Measurements from ENCODE around the gene PPP1R14B. TPM values are rescaled to one million over a fixed set of nuclear protein-coding genes. Genes with fewer than 3 reads are reported as not detected.

PPP1R14B gene
- total RNA-seq, 4 donors from 2014 or later, result 9.5 to 63.4 (median 28.3) TPM

- Histone ChIP-seq H3K27ac (no peak overlapping the region), H3K9me3 (no peaks in the 10 kb centered on the region), H3K27me3 (no peaks in the 10 kb centered on the region), H3K4me1 (peaks cover 0 to 12% of the 10 kb centered on the region in 2 donors), H3K36me3 (no peaks in the 10 kb centered on the region), H3K4me3 (no peak overlapping the region)
- intact Hi-C loops (cut with DNase I; ENCODE audit: low total_unique reads), result no loop called here
- DNase-seq, result no peak
- no peak for TF ChIP-seq POLR2A (IDR thresholded peaks at IDR 0.05)
- TF ChIP-seq, protein P1, sequence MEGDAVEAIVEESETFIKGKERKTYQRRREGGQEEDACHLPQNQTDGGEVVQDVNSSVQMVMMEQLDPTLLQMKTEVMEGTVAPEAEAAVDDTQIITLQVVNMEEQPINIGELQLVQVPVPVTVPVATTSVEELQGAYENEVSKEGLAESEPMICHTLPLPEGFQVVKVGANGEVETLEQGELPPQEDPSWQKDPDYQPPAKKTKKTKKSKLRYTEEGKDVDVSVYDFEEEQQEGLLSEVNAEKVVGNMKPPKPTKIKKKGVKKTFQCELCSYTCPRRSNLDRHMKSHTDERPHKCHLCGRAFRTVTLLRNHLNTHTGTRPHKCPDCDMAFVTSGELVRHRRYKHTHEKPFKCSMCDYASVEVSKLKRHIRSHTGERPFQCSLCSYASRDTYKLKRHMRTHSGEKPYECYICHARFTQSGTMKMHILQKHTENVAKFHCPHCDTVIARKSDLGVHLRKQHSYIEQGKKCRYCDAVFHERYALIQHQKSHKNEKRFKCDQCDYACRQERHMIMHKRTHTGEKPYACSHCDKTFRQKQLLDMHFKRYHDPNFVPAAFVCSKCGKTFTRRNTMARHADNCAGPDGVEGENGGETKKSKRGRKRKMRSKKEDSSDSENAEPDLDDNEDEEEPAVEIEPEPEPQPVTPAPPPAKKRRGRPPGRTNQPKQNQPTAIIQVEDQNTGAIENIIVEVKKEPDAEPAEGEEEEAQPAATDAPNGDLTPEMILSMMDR (IDR thresholded peaks at IDR 0.05), result no peak
These were observed 7.6 kb upstream of the PPP1R14B start for GRCh38 chr11:64254326-64254725.

GRCh38 chr11:64253481-64253880 is 6.7 kb upstream of the PPP1R14B start:
- H3K27ac ChIP-seq, result no peak overlapping the region
- DNase-seq, result no peak
- intact Hi-C loops (cut with DNase I; ENCODE audit: low total_unique reads), result no loop called here

DNA sequence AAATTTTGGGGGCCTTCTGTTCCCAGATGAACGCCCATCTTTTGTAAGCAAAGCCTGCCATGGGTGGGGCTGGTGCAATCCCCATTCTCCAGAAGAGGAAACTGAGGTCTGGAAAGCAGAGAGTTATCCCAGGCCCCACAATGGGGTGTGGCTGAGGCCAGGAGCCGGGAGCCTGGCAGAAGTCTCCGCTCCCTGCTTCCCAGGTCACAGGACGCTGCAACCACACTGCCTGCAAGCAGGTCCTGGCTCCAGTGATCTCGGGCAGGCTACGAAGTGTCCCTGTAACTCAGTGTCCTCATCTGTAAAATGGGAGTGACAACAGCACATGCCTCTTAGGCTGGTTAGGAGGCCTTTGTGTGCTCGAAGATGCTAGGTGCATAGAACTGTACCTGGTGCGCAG is 6.3 kb upstream of the PPP1R14B start:
- Histone ChIP-seq H3K4me3 (peak overlapping the region in 1 of 2 donors; percentile 88), H3K27ac (peak overlapping the region; percentile 63 to 75), H3K4me1 (peaks cover 0 to 12% of the 10 kb centered on the region in 2 donors), H3K27me3 (no peaks in the 10 kb centered on the region), H3K36me3 (no peaks in the 10 kb centered on the region), H3K9me3 (no peaks in the 10 kb centered on the region)
- DNase-seq, result no peak
- intact Hi-C loops (cut with DNase I; ENCODE audit: low total_unique reads), result no loop called here
- no peak for TF ChIP-seq POLR2A (IDR thresholded peaks at IDR 0.05)
- TF ChIP-seq, protein P1 (IDR thresholded peaks at IDR 0.05), result no peak

More at GRCh38 chr11:64253481-64253880, 6.7 kb upstream of the PPP1R14B start:
- TF ChIP-seq, protein P1 (IDR thresholded peaks at IDR 0.05), result no peak
- no peak for TF ChIP-seq POLR2A (IDR thresholded peaks at IDR 0.05)
- Histone ChIP-seq H3K4me1 (peaks cover 0 to 12% of the 10 kb centered on the region in 2 donors), H3K27me3 (no peaks in the 10 kb centered on the region), H3K9me3 (no peaks in the 10 kb centered on the region), H3K36me3 (no peaks in the 10 kb centered on the region), H3K4me3 (no peak overlapping the region)

DNA sequence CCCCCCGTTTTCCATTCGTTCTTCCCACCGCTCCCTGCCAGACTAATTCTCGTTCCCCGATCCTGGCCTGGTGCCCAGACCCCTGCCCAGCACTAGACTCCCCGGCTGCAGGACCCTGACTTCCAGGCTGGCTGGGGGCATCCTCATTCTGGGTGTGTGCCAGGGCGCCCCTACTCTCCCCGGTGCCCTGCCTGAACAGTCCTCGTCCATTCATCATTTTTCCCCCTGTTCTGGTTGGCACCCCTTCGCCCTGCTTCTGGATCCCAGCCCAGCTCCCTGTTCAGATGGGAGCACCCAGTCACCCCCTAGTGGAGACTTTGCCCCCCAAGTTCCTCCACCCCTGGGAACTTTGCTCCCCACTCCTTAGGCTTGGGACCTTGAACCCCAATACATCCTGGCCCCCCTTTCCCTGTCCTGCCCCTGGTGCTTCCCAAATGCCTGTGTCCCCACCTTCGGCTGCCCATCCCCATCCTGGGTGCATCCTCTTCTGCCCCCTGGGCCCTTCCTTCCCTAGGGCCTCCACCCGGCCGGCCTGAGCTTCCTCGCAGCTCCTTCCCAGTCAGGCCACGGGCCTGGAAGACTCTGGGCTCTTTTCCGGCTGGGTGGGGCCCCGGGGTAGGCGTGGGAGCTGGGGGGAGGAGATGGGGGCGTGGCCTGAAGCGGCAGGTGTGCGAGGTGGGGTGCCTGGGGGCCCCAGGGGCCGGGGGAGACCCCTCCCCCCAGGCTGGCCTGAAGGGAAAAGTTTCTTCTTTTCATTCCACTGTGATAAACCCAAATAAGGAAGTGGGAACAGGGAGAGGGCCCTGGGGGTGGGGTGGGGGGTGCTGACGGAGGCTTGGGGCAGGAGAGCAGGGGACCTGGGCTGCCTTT is 5.5 kb upstream of the PPP1R14B start:
- intact Hi-C loops (cut with DNase I; ENCODE audit: low total_unique reads), result no loop called here
- Histone ChIP-seq H3K4me1 (peaks cover 0 to 16% of the 10 kb centered on the region in 2 donors), H3K4me3 (peak overlapping the region; percentile 82 to 88), H3K9me3 (no peaks in the 10 kb centered on the region), H3K27ac (peak overlapping the region; percentile 63 to 75), H3K27me3 (no peaks in the 10 kb centered on the region), H3K36me3 (no peaks in the 10 kb centered on the region)
- DNase-seq, result peak; percentile 58
- TF ChIP-seq, protein P1 (IDR thresholded peaks at IDR 0.05), result peak in 2 of 4 experiments; percentile 28 to 32
- no peak for TF ChIP-seq POLR2A (IDR thresholded peaks at IDR 0.05)

DNA sequence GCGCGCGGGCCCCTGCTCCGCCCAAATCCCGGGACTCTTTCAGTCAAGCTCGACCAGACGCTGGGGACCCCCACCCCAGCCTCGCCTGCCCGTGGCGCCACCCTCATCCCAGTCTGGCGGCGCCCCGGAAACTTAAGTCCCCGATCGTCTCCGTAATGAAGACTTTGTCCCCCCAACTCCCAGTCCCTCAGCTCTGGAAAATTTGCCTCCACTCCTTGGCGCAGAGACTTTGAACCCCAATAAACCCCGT is 4.9 kb upstream of the PPP1R14B start:
- Histone ChIP-seq H3K36me3 (no peaks in the 10 kb centered on the region), H3K27me3 (no peaks in the 10 kb centered on the region), H3K9me3 (no peaks in the 10 kb centered on the region), H3K27ac (peak overlapping the region; percentile 63 to 75), H3K4me1 (peaks cover 0 to 16% of the 10 kb centered on the region in 2 donors), H3K4me3 (peak overlapping the region; percentile 82 to 88)
- intact Hi-C loops (cut with DNase I; ENCODE audit: low total_unique reads), result no loop called here
- TF ChIP-seq POLR2A (IDR thresholded peaks at IDR 0.05), result no peak
- TF ChIP-seq, protein P1 (IDR thresholded peaks at IDR 0.05), result no peak
- no peak for DNase-seq

Measured in uterus (tissue), 4 donors.